Endothelial cell (in vitro differentiated cells): ENCODE results near the gene LNX1. TPM values are rescaled to one million over a fixed set of nuclear protein-coding genes. Genes with fewer than 3 reads are reported as not detected.
A peak's percentile ranks its signal among the peaks of the same experiment; 100 is the strongest.

Experiments
- DNase-seq: peaks from one replicate; pipeline ENCODE4 v3.0.0; 2021; ENCODE audit warnings: low spot score
- H3K27ac Mint-ChIP-seq: one replicate; pipeline ENCODE4 v1.8.0; 2021; ENCODE audit warnings: mixed read lengths, inconsistent platforms; ENCODE audit not compliant: unreplicated experiment
- H3K27me3 Mint-ChIP-seq: one replicate; pipeline ENCODE4 v1.8.0; 2021; ENCODE audit warnings: mild to moderate bottlenecking, moderate library complexity, mixed read lengths, inconsistent platforms; ENCODE audit not compliant: unreplicated experiment
- H3K36me3 Mint-ChIP-seq: one replicate; pipeline ENCODE4 v1.8.0; 2021; ENCODE audit warnings: mild to moderate bottlenecking, low read depth, mixed read lengths, inconsistent platforms; ENCODE audit not compliant: unreplicated experiment
- H3K4me1 Mint-ChIP-seq: one replicate; pipeline ENCODE4 v1.8.0; 2021; ENCODE audit warnings: mild to moderate bottlenecking, mixed read lengths, inconsistent platforms; ENCODE audit not compliant: unreplicated experiment
- H3K4me3 Mint-ChIP-seq: one replicate; pipeline ENCODE4 v1.8.0; 2021; ENCODE audit warnings: mild to moderate bottlenecking, mixed read lengths, inconsistent platforms; ENCODE audit not compliant: unreplicated experiment
- H3K9me3 Mint-ChIP-seq: one replicate; pipeline ENCODE4 v1.8.0; 2021; ENCODE audit warnings: mixed read lengths, inconsistent platforms; ENCODE audit not compliant: unreplicated experiment
- CTCF ChIP-seq: fragments of 200-600 bp; sonication (generic); IDR thresholded peaks from one replicate; pipeline ENCODE4 v1.5.0; 2021; ENCODE audit warnings: antibody characterized with exemption; ENCODE audit not compliant: unreplicated experiment
- total RNA-seq: library from RNA; stranded (reverse); fragmentation: NEBNext Ultra II Directional; extraction: Animal tissue kit (Norgen Biotek cat#: 25700); gene quantifications from one replicate; pipeline ENCODE4 v1.2.1, GENCODE V29; 2021; ENCODE audit not compliant: unreplicated experiment

Gene LNX1
- total RNA-seq, 1 donor from 2014 or later, result 25.7 TPM

- DNase-seq, result no peak
- Mint-ChIP-seq H3K4me1 (peaks cover 21% of the 10 kb centered on the region), H3K36me3 (no peaks in the 10 kb centered on the region), H3K9me3 (no peaks in the 10 kb centered on the region), H3K27ac (no peak overlapping the region), H3K27me3 (peaks cover 2% of the 10 kb centered on the region), H3K4me3 (no peak overlapping the region)
- TF ChIP-seq CTCF, result no peak
These were observed 31.5 kb upstream of the LNX1 start for GRCh38 chr4:53622739-53623151.

- H3K9me3 Mint-ChIP-seq, result no peaks in the 10 kb centered on the region
- TF ChIP-seq CTCF, result no peak
- H3K27ac Mint-ChIP-seq, result no peak overlapping the region
- H3K4me3 Mint-ChIP-seq, result no peak overlapping the region
- peaks cover 2% of the 10 kb centered on the region for H3K27me3 Mint-ChIP-seq
- peaks cover 21% of the 10 kb centered on the region for H3K4me1 Mint-ChIP-seq
- no peaks in the 10 kb centered on the region for H3K36me3 Mint-ChIP-seq
- DNase-seq, result no peak
These were observed 29.7 kb upstream of the LNX1 start for GRCh38 chr4:53620956-53621355.

- Mint-ChIP-seq H3K36me3 (no peaks in the 10 kb centered on the region), H3K4me3 (no peak overlapping the region), H3K4me1 (peaks cover 23% of the 10 kb centered on the region), H3K27me3 (peaks cover 6% of the 10 kb centered on the region), H3K27ac (no peak overlapping the region), H3K9me3 (no peaks in the 10 kb centered on the region)
- no peak for DNase-seq
- TF ChIP-seq CTCF, result no peak
These were observed 28.1 kb upstream of the LNX1 start for GRCh38 chr4:53619431-53619830.

- Mint-ChIP-seq H3K4me3 (no peak overlapping the region), H3K36me3 (no peaks in the 10 kb centered on the region), H3K27ac (peak overlapping the region; percentile 64), H3K4me1 (peaks cover 23% of the 10 kb centered on the region), H3K27me3 (peaks cover 6% of the 10 kb centered on the region), H3K9me3 (no peaks in the 10 kb centered on the region)
- TF ChIP-seq CTCF, result no peak
- DNase-seq, result no peak
These were observed 27.0 kb upstream of the LNX1 start for GRCh38 chr4:53618321-53618720.

DNA sequence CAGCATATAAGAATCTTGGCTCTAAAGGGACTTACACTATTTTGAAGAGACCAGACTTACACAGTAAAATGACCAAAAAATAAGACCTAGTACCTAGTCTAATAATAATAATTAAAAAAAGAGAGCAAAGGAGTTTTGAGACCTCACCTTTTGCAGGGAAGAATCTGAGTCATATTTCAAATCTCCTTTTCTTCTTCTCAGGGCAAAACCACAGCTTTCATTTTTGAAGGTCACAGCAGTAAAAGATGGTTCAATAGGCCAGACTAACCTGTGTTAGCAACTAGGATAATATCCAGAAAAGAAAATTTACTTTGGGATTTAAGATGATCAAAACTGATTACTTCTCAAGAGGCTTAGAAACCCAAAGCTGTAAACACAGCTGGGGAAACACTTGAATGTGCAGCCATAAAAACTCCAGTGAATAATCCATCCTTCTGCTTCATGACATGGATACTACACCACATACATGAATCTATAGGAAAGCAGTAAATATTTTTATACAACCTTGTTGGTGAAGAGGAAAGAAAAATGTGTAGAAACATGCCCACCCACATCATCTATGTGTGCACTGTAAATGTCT, 25.9 kb upstream of the LNX1 start:
- TF ChIP-seq CTCF, result no peak
- no peak for DNase-seq
- H3K27me3 Mint-ChIP-seq, result peaks cover 4% of the 10 kb centered on the region
- no peak overlapping the region for H3K4me3 Mint-ChIP-seq
- no peak overlapping the region for H3K27ac Mint-ChIP-seq
- H3K9me3 Mint-ChIP-seq, result no peaks in the 10 kb centered on the region
- peaks cover 19% of the 10 kb centered on the region for H3K4me1 Mint-ChIP-seq
- H3K36me3 Mint-ChIP-seq, result no peaks in the 10 kb centered on the region
